Non-pigmented ciliary epithelial cell (primary cell): ENCODE results near the gene ZBTB2.
"Not testable (repeated sequence)": the region's sequence is repeated elsewhere in the genome, so short reads cannot be mapped to it uniquely, and the experiment has no call there.

Experiments
- DNase-seq: peaks from one replicate; pipeline ENCODE4 v3.0.0-alpha.2; 2010; ENCODE audit warnings: low read depth

Gene ZBTB2

DNA sequence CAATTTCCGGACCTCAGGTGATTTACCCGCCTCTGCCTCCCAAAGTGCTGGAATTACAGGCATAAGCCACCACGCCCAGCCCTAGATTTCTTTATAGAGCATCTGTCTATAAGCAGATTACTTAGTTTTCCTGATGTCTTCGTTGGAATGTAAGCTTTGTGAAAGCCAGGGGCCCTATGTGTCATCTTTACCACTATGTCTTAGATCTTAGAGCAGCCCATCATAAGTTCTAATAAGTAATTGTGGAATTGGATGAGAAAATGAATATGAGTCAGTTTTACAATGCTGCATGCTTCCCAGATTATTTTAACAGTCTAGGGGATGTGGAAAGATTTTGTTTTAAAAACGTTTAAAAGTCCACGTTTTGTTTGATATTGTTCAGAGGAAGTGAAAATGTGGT, 9.1 kb upstream of the ZBTB2 start:
- DNase-seq = no peak

DNA sequence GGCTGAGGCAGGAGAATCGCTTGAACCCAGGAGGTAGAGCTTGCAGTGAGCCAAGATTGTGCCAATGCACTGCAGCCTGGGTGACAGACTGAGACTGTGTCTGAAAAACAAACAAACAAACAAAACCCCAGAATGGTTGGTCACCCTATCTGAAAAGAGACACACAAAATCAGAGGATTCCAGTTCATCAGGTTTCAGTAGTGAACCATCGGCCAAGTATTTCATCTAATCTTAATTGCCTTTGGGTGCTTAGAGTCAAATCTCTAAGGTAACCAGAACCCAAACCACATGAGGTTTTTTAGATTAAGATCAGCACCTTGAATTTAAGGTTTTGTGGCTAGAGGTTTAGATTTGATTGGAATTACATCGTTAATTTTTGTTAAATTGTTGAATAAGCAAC, 8.3 kb upstream of the ZBTB2 start:
- no peak for DNase-seq

DNA sequence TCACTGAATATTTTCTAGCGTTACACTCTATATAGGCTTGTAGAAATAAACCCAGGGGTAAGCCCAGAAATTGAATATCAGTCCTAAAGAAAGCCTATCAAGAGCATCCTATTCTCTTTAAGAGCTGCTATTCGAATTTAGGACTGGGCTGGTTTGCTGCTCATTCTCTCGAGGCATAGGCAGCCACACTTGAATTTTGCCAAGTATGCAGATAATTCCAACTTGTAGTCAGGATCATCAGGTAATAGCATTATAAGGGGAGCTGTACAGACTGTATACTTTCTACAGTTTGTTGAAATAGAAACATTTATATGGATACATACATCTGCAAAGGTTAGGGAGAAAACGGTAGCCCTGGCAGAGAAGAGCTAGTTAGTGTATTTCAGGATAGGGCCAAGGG, 2.1 kb upstream of the ZBTB2 start:
- DNase-seq = no peak

DNA sequence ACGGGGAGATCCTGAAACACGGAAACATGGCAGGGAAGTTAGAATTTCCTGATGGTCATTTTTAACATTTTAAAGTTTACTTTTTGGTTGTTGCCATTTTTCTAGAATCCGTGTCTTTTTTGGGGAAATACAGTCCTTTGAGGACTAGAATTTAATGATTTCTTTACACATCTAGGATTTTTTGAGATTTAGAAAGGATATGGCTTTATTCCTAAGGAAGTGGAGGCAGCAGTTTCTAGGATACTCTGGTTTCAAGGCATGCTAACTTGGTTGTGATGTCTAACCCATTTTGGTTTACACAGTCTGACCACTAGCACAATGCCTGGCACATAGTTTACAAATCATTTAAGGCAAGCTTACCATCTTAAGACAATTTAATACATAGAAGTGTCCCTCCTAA, 1.1 kb upstream of the ZBTB2 start:
- DNase-seq = no peak

DNA sequence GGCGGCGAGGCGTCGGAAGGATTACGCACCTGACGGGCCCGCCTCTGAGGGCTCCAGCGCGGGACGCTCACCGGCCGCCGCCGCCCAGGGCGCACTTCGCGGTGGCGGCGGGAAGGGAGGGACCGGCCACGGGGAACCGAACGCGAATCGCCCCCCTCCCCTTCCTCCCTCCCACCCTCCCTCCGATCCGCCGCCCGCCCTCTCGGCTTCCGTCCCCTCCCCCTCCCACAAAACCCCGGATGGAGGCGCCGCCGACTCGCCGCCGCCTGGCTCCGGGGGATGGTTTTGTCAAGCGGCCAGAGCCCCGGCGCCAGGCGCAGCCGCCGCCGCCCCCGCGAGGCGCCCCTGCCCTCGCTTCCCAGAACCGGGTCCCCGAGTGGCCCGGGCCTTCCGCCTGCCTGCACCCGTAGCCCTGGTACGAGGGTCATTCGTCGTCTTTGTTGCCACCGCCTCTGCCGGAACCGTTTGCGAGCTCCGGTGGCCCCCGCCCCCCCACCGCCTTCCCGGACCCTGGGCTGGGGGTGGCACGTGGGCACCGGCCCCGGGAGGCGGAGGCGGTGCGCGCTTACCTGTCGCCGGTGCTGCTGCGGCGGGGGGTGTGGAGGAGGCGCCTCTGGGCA, 398 bp downstream of the ZBTB2 start:
- DNase-seq = no peak

DNA sequence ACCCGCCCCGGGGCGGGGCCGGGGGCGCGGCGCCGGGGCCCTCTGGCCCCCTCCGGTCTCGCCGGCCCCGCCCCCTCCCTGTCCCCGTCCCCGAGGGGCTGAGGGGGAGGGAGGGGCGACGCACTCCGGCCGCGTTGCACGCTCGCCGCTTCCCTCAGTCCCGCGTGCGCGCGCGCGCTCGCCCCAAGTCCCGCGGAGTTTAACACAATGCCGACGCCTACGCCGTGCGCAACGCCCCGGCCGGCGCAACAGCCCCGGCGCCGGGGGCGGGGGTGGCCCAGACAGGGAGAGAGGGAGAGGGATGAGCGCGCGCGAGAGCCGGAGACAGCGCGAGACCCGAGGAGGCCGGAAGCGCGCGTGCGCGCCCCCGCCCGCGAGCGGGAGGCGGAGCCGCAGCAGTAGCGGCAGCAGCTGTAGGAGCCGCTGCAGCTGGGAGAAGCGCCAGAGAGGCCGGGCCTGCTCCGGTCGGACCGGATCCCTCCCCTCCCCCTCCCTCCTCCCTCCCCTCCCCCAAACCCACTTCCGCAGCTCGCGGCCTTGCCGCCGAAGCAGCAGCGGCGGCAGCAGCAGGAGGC, 996 bp downstream of the ZBTB2 start:
- DNase-seq = peak; percentile 88

DNA sequence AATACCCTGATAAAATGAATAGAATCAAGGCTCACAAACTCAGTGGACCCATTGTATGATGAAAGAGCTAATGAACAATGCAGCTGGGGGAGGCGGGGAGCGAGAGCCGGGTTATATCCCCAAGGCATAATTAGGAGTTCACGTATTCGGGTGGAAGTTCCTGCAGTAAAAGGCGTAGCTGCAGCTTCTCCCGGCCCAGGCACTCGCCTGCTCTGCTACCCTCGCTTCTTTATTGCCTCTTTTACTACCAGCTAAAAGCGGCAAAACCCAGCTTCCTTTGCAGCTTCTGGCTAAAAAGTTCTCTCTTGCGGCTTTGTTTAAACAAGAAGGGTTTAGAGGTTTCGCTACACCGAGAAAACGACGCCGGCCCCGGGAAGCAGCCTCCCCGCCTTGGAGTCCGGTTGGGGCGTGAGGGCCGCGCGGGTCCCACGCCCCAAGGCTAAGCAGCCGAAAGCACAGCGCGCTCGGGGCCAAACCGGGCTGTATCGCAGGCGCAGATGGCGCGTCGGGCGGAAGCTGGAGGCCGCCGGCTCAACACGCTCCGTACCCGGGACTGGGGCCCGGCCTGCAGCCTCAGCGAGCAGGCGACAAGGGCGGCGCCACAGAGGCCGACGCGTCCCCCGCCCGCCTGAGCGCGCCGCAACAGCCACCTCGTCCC, 1.6 kb downstream of the ZBTB2 start:
- DNase-seq = no peak

DNA sequence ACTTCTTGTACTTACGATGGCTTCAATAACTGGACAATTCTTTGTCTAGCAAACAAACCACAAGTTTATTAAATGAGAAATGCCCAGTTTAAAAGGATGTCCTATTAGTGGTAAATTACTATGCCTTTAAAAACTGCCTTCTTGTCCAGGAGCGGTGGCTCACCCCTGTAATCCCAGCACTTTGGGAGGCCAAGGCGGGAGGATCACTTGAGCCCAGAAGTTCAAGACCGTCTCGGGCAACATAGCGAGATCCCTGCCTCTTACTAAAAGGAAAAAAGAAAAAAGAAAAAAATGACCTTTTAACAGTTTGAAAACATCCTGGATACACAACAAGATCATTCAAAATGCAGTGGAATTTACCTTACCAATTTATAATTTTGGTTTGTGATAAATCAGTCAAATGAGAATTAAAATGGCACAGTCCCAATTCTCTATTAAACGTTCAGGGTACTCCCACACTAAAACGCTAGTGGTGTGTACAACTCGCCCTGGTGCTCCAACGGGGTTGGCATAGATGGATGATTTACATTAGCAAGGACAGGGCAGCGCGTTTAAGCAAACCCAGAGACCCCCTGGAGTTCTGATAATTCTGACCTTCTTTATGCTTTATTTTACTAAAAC, 2.3 kb downstream of the ZBTB2 start:
- DNase-seq = no peak

DNA sequence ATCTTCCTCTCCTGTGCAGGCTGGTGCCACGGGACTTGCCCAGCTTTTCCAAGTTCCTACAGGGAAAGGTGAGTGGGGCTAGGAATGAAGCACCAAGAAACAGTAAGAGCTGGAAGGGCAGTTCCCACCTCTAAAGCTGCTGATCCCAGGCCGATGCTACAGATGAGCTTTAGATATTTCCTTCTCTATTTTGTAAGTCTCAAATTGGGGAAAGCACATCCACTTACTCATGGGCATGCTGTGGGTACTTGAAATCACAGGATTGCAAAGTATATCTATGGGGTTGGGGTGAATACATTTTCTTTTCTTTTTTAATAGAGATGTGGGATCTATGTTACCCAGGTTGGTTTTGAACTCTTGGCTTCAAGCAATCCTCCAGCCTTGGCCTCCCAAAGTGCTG, 3.1 kb downstream of the ZBTB2 start:
- no peak for DNase-seq

DNA sequence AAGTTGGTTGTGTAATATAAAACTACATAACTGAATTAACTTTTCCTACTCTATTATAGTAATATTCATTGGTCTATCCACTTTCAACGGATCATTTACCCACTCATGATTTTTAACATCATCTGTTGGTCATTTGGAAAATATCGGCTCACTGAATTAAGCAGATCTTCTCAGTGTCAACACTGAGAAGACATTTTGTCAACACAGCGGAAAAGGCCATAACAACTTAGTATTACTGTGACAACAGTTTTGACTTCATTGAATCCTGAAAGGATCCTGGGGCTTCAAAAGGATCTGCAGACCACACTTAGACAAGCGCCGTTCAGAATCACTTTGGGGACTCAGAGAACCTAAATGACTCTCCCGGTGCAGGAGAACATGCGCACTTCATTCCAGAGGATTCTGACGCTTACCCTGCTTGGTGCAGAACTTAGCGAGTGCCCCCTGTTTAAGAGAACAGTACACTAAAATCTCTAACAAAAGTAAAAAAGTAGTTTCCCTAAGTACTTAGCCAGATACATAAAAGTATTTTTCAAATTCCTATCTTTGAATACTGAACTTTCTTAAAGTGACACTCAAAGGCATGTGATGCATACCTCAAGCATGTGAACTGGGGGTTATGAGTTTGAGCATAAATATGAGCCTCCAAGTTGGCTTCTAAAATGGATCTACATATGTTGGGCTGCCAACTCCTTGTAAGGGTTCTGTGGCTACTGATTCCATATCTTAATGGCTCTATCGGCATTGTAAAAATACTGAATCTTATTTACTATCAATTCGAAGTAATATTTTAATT, 4.0 kb downstream of the ZBTB2 start:
- peak; percentile 55 for DNase-seq

DNA sequence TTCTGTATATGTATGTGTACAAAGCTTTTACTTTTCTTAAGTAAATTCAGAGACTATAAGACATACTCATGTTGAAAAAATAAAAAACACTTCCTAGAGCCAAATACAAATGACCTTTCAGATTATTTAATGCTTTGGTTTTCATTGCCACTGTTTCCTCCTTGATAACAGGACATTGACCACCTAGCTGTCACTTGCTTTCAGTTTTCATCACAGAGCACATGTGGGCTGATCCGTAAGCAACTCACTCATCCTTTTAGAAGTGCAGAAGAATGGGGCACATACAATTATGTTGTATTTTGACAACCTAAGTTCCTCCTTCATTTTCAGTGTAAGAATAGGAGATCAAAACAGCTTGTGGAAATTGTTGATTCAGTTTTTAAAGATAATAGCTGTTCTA, 6.2 kb downstream of the ZBTB2 start:
- DNase-seq = no peak

DNA sequence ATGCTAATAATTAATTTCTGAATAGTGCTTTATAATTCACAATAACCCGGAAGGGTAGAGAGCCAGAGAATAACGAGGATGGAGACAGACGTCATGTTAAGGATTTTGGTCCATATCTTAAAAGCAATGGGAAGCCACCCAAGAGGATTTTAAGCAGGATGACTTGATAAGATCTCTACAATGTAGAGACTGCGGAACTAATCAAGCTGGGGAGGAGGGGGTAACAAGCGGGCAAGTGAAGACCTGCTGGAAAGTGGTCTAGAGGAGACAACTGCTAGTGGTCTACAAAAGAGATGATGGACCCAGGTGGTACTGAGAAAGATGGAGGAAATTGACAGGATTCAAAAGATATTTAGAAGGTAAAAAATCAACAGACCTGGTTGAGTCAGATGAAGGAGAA, 7.2 kb downstream of the ZBTB2 start:
- DNase-seq = no peak

DNA sequence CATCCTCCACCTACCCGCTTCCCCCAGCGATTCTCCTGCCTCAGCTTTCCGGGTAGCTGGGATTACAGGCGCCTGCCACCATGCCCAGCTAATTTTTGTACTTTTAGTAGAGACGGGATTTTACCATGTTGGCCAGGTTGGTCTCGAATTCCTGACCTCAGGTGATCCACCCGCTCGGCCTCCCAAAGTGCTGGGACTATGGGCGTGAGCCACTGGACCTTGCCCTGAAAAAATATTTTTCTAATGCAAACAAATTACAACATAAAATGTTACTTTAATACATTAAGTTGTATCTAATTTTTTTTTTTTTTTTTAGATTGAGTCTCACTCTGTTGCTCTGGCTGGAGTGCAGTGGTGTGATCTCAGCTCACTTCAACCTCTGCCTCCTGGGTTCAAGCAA, 8.7 kb downstream of the ZBTB2 start:
- DNase-seq = not testable (repeated sequence)

DNA sequence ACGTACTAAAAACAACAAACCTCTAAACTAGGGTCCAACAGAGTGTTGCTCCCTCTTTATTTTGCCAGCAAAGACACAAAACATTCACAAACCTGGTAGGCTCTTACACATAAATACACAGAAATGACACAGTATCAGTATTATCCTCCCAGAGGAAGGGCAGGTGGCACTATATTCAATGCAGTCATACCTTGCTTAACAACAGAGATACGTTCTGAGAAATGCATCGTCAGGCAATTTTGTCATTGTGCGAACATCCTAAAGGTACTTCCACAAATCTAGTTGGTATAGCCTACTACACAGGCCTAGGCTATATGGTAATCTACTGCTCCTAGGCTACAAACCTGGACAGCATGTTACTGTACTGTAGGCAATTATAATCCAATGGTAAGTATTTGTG, 9.6 kb downstream of the ZBTB2 start:
- no peak for DNase-seq

DNA sequence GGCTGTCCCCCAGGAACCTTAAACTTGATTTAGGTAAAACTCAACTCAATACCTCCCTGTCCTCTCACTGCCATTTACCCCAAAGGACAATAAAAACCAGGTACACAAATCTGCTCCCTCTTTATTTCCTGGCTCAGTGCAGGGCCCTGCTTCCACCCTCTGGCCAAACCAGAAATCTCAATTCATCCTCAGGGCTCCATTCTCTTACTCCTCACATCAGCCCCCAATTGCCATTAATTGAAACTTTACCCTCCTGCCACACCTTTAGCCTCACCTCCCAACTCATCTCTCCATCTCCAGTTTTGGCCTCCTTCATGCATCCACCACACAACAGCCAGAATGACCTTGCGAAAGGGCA, 10.5 kb downstream of the ZBTB2 start:
- DNase-seq = no peak

DNA sequence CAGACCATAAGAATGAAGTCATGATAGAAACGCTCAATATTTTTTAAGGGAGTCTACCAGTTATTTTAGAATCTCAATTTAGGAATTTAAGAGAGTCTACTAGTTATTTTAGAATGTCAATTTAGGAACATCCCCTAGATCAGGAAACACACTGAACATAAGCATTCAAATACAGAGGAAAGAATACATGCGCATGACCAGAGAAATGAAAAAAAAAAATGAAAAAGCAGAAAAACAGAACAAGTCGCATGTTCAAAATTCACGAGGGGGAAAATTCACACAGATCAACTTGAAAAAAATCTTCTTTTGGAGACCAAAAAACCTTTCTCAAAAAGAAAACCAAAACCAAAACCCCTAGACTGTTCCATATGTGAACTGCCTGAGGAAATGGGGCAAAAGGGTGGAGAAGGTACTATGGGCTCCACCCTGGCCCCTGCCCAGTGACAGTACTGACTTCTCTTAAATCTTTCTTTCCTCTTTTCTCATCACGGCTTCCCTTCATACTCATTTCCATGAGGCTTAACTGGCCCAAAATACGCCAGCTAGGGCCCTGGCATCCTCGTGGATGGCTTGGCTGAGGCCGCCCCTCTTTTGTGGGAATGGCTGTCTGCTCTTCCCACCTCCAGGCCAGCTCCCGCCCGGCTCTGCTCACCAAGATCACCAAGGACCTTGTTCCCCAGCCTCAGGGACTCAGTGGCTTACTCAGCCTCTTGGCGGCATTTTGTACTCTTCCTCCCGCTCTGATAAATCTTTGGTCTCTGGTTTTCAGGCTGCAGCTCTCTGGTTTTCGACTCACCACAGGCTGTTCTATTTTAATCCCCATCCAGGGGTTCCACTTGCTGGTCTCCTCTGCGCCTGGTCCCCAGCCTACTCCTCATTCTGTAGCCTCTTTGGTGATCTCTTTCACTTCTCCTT, 11.2 kb downstream of the ZBTB2 start:
- DNase-seq = no peak

DNA sequence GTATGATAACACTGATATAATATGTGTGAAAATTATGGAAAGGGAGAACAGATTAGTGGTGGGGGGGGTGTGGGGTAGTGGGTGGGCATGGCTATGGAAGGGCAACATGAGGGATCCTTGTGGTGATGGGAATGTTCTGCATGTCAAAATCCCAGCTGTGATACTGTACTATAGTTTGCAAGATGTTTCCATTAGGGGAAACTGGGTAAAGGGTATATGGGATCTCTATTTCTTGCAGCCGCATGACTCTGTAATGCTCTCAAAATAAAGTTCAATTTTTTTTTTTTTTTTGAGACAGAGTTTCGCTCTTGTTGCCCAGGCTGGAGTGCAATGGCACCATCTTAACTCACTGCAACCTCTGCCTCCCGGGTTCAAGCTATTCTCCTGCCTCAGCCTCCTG, 14.3 kb downstream of the ZBTB2 start:
- DNase-seq = no peak

DNA sequence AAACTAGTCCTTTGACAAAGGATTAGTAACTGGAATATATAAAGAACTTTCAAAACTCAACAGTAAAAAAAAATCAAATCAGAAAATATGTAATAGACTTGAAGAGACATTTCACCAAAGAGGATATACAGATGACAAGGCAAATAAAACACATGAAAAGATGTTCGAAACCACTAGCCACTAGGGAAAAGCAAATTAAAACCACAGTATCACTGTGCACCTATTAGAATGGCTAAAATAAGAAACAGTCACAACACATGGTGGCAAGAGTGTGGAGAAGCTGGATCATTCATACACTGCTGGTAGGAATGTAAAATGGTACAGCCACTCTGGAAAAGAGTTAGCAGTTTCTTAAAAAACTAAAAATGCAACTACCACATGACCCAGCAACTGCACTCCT, 14.9 kb downstream of the ZBTB2 start:
- no peak for DNase-seq

DNA sequence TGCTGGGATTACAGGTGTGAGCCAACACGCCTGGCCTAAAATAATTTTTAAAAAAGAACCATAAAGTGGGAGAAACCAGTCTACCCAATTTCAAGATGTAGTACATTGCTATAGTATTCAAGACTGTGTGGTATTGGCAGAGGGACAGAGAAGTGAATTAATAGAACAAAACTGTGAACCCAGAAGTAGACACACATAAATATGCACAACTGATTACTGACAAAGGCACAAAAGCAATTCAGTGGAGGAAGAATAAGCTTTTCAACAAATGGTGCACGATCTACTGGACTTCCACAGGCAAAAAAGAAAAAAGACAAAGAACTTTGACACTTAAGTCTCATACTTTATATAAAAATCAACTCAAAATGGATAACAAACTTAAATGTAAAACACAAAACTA, 15.5 kb downstream of the ZBTB2 start:
- DNase-seq = no peak

DNA sequence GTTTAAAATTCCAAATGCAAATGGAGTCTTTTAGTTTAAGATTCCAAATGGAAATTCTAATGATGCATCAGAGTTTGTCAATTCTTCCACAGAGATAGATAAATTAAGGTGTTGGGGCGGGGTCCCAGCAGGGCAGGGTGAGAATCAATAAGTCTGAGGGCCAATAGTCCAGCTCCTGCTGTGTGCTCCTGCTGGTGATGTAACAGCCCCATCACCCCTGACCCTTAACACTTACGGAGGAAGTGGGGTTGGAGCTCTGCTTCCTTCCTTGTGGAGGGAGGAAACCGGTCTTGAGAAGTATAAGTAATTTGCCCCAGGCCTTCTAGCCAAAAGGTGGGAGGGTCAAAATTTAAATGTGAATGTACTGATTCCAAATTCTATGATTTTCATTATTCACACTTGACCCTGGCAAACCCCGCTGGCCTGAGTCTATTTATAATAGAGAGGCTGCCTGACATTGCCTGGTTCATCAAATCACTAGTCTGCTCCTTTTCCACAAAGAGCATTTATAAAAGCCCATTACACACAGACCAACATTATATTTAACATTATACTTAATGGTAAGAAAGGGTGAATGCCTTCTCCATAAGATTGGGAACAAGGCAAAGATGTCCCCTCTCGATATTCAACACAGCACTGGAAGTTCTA, 17.2 kb downstream of the ZBTB2 start:
- no peak for DNase-seq

DNA sequence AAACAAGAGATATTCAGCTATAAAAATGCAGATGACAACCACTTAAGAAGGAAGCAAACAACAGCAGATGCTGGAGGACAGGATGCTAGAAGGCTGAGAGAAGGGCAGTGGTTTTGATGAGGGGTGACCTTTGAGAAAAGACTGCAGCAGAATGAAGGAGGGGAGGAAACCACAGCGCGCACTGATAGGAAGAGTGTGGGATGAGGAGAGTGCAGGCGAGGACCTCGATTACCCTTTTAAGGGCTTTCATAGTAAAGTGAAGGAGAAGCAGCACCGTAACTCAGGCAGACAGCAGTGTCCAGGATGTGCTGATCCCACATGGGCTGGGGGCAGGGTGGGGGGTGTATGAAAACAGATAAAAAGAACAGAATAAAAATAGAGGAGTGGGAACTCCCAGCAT, 19.2 kb downstream of the ZBTB2 start:
- no peak for DNase-seq
